Chondrocyte (in vitro differentiated cells): Measurements from ENCODE around the gene ZNF33B. TPM values are rescaled to one million over a fixed set of nuclear protein-coding genes. Genes with fewer than 3 reads are reported as not detected.

Experiments used
- DNase-seq: peaks from one replicate; pipeline ENCODE4 v3.0.0; 2021; ENCODE audit warnings: mixed read lengths, low spot score
- H3K27ac Mint-ChIP-seq: one replicate; pipeline ENCODE4 v1.8.0; 2021; ENCODE audit warnings: mild to moderate bottlenecking, moderate library complexity, mixed read lengths; ENCODE audit not compliant: unreplicated experiment
- H3K27me3 Mint-ChIP-seq: 2 replicates; pipeline ENCODE4 v1.8.0; 2021; ENCODE audit warnings: low read depth, mixed read lengths
- H3K36me3 Mint-ChIP-seq: 2 replicates; pipeline ENCODE4 v1.8.0; 2021; ENCODE audit warnings: low read depth, mixed read lengths
- H3K4me1 Mint-ChIP-seq: 2 replicates; pipeline ENCODE4 v1.8.0; 2021; ENCODE audit warnings: low read depth, mild to moderate bottlenecking, mixed read lengths
- H3K4me3 Mint-ChIP-seq: one replicate; pipeline ENCODE4 v1.8.0; 2021; ENCODE audit warnings: mild to moderate bottlenecking, moderate library complexity, mixed read lengths; ENCODE audit not compliant: unreplicated experiment
- H3K9me3 Mint-ChIP-seq: 2 replicates; pipeline ENCODE4 v1.8.0; 2021; ENCODE audit warnings: low read depth, mixed read lengths
- total RNA-seq: library from RNA; stranded (reverse); gene quantifications from 3 replicates; pipeline ENCODE4 v1.2.1, GENCODE V29; 2021
- TF ChIP-seq, protein P1 (sequence below): fragments of 200-600 bp; sonication (generic); IDR thresholded peaks from 2 replicates; pipeline ENCODE4 v1.5.0; 2021; ENCODE audit warnings: antibody characterized with exemption, mild to moderate bottlenecking, moderate library complexity

Gene ZNF33B
- total RNA-seq, 1 donor from 2014 or later: 12.4 TPM

DNA sequence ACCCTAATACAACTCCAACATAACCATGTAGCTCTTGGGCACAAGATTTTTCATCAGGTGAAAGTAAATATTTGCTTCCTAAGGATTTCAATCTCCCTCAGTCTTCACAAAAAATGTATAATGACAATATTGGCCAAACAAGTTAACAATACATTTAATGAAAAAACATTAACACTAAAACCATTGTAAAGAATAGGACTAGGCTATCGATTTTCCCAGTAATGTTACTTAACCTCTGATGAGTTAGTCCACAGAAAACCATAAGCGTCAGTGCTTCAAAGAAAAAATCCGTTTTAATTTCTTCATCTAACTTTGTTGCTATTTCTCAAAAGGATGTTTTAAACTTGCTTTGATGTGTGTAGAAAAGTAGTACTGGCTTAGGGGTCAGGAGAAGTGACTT, 1.2 kb downstream of the ZNF33B start:
- DNase-seq: no peak

GRCh38 chr10:42635098-42635497, 3.3 kb downstream of the ZNF33B start:
- Mint-ChIP-seq H3K36me3 (peaks cover 8% of the 10 kb centered on the region), H3K27me3 (no peaks in the 10 kb centered on the region), H3K4me3 (no peak overlapping the region), H3K9me3 (no peaks in the 10 kb centered on the region), H3K4me1 (peaks cover 16% of the 10 kb centered on the region), H3K27ac (no peak overlapping the region)
- TF ChIP-seq, protein P1, sequence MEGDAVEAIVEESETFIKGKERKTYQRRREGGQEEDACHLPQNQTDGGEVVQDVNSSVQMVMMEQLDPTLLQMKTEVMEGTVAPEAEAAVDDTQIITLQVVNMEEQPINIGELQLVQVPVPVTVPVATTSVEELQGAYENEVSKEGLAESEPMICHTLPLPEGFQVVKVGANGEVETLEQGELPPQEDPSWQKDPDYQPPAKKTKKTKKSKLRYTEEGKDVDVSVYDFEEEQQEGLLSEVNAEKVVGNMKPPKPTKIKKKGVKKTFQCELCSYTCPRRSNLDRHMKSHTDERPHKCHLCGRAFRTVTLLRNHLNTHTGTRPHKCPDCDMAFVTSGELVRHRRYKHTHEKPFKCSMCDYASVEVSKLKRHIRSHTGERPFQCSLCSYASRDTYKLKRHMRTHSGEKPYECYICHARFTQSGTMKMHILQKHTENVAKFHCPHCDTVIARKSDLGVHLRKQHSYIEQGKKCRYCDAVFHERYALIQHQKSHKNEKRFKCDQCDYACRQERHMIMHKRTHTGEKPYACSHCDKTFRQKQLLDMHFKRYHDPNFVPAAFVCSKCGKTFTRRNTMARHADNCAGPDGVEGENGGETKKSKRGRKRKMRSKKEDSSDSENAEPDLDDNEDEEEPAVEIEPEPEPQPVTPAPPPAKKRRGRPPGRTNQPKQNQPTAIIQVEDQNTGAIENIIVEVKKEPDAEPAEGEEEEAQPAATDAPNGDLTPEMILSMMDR: no peak
- no peak for DNase-seq

More for the DNA sequence above, 1.2 kb downstream of the ZNF33B start:
- peaks cover 16% of the 10 kb centered on the region for H3K4me1 Mint-ChIP-seq
- peaks cover 2% of the 10 kb centered on the region for H3K36me3 Mint-ChIP-seq
- no peak overlapping the region for H3K27ac Mint-ChIP-seq
- peak overlapping the region; percentile 87 for H3K4me3 Mint-ChIP-seq
- H3K27me3 Mint-ChIP-seq: peaks cover 4% of the 10 kb centered on the region
- H3K9me3 Mint-ChIP-seq: no peaks in the 10 kb centered on the region
- TF ChIP-seq, protein P1: no peak

GRCh38 chr10:42632564-42632963, 5.8 kb downstream of the ZNF33B start:
- Mint-ChIP-seq H3K4me1 (peaks cover 7% of the 10 kb centered on the region), H3K4me3 (no peak overlapping the region), H3K27ac (no peak overlapping the region), H3K9me3 (no peaks in the 10 kb centered on the region), H3K36me3 (peaks cover 23% of the 10 kb centered on the region), H3K27me3 (no peaks in the 10 kb centered on the region)
- TF ChIP-seq, protein P1: no peak
- DNase-seq: no peak

- Mint-ChIP-seq H3K4me3 (no peak overlapping the region), H3K9me3 (no peaks in the 10 kb centered on the region), H3K4me1 (no peaks in the 10 kb centered on the region), H3K36me3 (peaks cover 28% of the 10 kb centered on the region), H3K27me3 (no peaks in the 10 kb centered on the region), H3K27ac (no peak overlapping the region)
- TF ChIP-seq, protein P1: no peak
- DNase-seq: no peak
These were observed 7.7 kb downstream of the ZNF33B start for GRCh38 chr10:42630537-42631134.

DNA sequence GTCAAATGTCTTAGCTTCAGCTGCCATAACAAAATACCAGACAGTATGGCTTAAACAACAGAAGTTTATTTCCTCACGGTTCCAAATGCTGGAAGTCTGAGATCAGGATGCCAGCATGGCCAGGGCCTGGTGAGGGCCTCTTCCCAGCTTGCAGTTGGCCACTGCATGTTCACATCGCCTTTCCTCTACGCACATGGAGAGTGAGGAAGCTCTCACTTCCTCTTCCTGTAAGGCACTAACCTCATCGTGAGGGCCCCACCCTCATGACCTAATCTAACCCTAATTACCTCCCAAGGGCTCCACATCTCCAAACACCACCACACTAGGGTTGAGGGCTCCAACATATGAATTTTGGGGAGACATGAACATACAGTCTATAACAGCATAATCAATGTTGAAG, 14.4 kb downstream of the ZNF33B start:
- H3K9me3 Mint-ChIP-seq: peaks cover 3% of the 10 kb centered on the region
- no peak overlapping the region for H3K4me3 Mint-ChIP-seq
- no peak overlapping the region for H3K27ac Mint-ChIP-seq
- DNase-seq: no peak
- H3K27me3 Mint-ChIP-seq: no peaks in the 10 kb centered on the region
- H3K4me1 Mint-ChIP-seq: no peaks in the 10 kb centered on the region
- peaks cover 18% of the 10 kb centered on the region for H3K36me3 Mint-ChIP-seq
- TF ChIP-seq, protein P1: no peak
